Stimulated activated CD8-positive, alpha-beta memory T cell treated with anti-CD3 and anti-CD28 coated beads, Interleukin-15, amount 100 ng/mL, for 48 hours (primary cell): ENCODE data around the gene GP1BB.
"Not testable (repeated sequence)": the region's sequence is repeated elsewhere in the genome, so short reads cannot be mapped to it uniquely, and the experiment has no call there.

Source experiments
- DNase-seq, 2 donors: peaks; one replicate each; pipeline ENCODE4 v3.0.0-alpha.2; 2020; ENCODE audit warnings: low read depth in 2 of 2

GP1BB gene

DNA sequence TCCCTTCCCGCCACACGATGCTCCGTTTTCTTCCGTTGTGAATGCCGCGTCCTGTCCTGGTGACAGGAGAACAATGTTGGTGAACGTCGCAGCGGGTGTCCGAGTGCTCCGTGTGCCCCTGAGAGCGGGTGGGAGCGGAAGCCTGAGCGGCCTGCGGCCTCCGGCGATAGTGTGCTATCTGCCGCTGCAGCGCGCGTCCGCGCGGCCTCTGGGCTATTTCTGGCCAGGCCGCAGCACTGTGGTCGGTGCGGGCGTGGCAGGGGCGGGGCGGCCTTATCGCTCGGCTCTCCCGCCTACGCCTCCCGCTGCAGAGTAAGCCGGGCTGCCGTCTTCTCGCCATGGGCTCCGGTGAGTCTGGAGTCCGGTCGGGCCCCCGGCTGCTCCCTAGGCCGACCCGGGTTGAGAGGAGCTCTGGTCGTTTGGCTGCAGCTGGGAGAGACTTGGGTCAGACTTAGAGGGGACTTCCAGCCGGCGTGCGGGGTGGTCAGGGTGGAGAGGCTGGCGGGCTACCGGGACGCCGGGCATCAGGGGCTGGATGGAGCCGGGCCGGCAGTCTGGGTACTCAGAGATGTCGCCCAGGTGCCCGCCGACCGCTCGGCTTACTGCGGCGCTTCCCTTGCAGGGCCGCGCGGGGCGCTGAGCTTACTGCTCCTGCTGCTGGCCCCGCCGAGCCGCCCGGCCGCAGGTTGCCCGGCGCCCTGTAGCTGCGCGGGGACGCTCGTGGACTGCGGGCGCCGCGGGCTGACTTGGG is at the start of gene GP1BB:
TSS of gene GP1BB (plus strand) at position 308 of the 751 bp plus-strand sequence. CDS start at position 339, 31 bp downstream.
- DNase-seq, result peak in 1 of 2 donors; percentile 17

DNA sequence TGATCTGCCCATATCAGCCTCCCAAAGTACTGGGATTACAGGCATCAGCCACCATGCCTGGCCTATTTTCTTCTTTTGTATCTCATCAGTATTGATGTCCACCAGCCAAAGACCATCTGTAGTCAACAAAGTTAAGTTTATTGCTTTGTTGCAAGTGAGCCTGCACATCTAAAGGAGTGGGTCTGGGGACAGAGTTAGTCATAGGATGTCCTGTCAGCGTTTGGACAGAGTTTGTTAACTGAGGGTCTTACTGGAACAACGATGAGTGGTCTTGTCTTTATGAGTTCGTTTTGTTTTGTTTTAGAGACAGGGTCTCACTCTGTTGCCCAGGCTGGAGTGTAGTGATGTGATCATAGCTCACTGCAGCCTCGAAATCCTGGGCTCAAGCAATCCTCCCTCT is 49.7 kb upstream of the GP1BB start:
- DNase-seq, result no peak

DNA sequence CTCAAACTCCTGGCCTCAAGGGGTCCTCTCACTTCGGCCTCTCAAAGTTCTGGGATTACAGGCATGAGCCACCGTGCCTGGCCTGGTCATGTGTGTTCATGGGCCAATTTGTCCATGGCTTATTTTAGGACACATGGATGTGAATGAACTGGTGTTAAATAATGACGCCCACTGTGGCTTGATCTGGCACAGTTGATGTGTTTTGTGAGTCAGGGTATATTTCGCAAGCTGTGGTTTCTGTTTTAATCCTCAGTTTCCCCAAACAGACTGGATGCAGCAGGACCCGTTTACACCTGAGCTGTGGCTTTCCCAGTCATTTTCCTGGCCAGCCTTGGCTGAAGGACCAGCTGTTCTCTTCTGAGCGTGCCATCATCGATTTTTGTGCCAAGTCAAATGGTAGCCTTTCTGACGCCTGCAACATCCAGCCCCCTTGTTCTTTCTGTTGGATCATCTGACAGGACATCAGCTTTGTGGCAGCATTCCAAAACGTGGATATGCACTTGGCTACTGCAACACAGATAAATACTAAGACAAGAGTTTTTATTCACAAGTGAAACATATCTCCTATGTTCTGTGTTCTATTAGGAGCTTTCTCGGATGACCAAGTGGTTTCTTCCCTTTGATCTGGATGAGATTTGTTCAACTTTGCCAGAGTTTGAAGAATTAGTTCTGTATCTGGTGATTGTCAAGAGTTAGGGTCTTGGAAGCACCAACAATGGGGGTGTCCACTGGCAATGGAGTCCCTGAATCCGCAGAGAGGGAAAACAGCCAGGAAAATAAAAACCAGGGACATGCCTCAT is 49.0 kb upstream of the GP1BB start:
- no peak for DNase-seq

DNA sequence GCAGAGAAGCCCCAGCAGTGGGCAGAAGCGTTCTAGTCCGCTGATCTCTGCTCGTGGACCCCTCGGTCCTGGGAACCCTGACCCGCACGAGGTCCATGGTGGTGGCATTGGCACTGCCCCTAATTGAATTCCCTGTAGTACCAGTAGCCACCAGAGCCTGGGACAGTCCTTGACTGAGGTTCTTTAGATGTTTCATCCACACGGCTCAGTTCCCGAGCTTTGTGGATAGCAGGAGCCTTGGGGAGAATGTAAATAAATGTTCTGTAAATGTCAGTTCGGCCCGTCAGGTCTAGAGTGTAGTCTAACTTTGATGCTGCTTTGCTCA is 48.4 kb upstream of the GP1BB start:
- DNase-seq, result no peak

DNA sequence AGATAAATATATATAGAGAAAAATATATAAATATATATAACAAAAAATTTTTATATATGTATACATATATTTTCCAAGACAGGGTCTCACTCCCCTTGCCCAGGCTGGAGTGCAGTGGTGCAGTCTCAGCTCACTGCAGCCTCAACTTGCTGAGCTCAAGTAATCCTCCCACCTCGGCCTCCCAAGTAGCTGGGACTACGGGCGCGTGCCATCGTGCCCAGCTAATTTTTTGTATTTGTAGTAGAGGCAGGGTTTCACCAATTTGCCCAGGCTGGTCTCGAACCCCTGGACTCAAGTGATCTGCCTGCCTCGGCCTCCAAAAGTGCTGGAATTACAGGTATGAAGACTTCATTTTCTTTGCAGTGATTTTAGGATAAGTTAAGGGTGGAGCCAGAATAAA is 47.9 kb upstream of the GP1BB start:
- no peak for DNase-seq

DNA sequence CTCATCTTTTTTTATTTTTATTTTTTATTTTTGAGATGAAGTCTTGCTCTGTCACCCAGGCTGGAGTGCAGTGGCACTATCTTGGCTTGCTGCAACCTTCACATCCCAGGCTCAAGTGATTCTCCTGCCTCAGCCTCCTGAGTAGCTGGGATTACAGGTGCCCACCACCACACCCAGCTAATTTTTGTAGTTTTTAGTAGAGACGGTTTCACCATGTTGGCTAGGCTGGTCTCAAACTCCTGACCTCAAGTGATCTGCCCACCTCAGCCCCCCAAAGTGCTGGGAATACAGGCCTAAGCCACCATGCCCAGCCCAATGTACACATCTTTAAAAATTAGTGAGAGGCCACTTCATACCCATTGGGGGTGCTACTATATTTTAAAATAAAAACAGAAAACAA is 46.9 kb upstream of the GP1BB start:
- DNase-seq, result not testable (repeated sequence)

DNA sequence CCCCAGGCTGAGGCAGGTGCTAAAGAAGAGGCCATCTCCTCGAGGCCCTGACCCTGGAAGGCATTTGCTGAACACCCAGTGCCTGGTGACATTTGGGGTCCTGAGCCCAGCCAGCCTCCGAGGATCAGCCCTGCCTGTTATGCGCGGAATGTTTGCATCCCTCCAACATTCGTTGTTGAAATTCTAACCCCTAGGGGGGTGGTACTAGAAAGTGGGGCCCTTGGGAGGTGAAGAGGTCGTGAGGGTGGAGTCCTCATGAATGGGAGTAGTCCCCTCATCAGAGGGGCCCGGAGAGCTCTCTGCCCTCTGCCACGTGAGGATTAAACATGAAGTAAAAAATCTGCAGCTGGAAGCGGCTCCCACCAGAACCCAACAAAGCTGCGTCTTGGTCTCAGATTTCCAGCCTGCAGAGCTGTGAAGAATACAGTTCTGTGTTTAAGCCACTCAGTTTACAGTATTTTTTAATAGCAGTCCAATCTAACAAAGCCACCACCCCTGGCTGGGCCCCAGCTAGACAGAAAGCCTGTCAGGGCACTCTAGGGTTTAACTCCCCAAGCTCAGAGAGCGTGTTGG is 44.3 kb upstream of the GP1BB start:
- DNase-seq, result no peak

DNA sequence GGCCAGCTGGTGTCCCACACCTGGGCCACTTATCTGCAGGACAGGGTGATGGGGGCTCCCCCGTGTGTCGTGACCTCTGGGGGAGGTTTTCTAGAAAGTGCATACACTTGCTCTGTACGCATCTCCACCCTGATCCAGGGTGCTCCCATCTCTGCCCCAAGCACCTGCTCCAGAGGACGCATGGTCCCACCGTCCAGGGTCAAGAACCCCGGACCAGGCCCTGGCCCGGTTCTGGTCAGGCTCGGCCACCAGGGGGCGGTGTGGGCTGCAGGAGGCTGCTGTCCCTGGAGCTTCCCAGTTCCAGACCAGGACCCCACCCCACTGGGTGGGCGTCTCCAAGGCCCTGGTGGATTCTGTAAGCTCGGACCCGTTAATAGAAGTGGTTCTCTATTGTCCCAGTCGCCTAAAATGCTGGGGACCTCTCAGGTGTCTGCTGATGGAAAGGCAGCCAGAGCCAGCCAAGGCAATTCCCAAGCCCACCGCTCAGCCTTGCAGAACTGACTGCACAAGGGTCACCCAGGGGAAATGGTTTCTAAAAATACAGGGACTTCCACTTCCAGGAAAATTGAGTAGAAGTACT is 43.7 kb upstream of the GP1BB start:
- DNase-seq, result peak in 1 of 2 donors; percentile 4

DNA sequence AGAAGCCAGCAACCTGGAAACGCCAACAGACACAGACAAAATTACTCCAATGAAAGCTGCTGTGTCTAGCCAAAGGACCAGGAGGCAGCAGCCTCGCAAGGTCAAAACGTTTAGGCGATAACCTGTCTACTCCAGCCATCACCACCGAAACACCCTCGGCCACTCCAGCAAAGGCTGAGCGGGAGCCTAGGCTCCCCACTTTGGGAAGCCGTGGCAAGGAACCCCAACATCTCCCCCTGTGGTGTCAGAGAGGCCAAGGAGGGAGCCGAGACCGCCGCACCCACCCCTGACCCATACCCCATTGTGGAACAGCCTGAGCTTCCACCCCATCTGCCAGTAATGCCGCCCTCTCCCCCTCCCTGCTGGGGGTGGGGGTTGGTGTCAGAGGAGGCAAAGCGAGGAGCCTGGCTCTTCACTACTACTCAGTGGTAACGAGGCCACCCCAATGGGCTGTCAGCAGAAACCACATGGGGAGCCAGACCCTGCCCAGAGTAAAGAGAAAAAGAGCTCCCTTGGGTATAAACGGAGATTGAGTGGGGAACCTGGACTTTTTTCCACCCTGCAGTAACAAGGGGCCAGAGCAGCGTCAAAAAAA is 43.0 kb upstream of the GP1BB start:
- no peak for DNase-seq

DNA sequence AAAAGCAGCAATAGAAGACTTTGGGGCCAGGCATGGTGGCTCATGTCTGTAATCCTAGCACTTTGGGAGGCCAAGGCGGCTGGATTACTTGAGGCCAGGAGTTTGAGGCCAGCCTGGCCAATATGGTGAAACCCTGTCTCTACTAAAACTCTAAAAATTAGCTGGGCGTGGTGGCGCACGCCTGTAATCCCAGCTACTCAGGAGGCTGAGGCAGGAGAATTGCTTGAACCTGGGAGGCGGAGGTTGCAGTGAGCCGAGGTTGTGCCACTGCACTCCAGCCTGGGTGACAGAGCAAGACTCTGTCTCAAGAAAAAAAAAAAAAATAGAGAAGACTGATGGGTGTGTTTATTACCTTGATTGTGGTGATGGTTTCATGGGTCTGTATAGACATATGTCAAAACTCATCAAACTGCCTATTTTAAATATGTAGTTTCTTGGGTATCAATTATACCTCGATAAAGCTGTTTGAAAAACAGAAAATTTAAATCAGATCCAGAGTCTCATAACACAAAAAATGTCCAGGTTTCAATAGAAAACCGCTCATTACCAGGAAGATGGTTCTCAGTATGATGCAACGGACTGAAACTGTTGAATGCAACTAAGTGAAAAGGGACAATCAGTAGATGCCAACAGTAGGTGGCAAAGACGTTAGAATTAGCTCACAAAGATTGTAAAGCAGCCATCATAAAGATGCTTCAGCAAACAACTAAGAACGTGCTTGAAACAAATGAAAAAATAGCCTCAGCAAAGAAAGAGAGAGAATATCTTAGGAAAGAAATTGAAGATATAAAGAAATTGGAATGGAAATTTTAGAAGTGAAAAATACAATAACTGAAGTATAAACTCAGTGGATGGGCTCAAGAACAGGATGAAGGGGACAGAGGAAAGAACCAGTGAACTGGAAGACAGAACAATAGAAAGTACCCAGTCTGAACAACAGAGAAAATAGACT is 42.2 kb upstream of the GP1BB start:
- DNase-seq, result no peak

DNA sequence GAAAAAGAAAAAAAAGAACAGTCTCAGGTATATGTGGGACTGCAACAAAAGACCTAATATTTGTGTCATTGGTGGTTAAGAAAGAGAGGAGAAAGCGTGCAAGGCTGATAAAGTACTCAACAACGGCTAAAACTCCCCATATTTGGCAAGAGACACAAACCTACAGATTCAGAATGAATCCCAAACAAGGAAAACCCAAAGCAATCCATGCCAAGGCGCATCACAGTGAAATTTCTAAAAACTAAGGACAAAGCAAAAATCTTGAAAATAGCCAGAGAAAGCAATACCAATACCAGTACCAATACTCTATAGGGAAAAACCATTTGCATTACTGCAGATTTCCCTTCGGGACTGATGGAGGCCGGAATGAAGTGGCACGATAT is 41.5 kb upstream of the GP1BB start:
- DNase-seq, result no peak

DNA sequence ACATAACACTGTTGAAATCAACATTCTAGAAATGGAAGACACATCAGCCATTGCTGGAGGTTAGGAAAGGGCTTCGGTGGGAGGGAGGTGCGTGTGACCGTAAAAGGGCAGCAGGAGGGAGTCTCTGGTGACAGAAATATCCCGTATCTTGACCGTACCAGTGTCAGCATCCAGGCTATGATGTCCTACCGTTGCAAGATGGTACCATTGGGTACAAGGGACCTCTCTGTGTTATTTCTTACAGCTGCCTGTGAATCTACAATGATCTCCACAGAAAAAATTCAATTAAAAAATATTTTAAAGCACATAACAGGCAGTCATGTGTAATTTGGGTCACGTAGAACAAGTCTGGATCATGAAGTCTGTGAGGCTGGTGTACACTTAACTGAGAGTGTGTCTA is 36.4 kb upstream of the GP1BB start:
- DNase-seq, result no peak

DNA sequence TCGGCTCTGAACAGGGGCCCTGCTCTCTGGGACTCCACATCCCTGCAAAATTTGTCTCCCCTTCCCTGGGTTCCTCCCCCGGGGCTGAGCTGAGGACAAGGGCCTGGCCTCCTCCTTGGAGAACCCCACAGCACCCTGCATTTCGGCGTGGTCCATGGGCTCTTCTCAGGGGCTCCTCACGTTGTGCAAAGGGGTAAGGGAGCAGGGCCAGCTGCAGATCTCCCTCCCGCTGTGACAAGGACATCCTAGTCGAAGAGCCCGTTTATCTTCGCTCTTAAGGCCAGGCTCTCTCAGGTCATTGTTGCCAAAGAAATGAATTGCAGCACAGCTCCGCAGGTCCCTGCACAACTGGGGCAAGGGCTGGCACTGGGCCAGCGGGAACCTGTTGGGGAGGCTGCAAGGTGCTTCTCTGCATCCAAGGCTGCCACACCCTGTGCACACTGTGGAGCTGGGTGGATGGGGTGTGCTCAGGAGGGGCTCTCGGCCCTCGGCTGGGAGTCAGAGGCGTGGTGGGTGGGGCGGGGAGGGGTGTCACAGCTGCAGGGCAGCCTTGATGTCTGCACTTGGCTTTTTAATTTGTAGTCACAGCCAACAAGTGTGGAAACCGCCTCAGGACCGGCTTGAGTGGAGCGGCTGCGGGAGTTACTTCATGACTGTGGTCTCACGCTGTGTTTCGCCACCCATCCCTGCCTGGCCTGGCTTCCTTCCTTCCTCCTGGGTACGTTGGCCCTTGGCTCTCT is 35.6 kb upstream of the GP1BB start:
- no peak for DNase-seq

DNA sequence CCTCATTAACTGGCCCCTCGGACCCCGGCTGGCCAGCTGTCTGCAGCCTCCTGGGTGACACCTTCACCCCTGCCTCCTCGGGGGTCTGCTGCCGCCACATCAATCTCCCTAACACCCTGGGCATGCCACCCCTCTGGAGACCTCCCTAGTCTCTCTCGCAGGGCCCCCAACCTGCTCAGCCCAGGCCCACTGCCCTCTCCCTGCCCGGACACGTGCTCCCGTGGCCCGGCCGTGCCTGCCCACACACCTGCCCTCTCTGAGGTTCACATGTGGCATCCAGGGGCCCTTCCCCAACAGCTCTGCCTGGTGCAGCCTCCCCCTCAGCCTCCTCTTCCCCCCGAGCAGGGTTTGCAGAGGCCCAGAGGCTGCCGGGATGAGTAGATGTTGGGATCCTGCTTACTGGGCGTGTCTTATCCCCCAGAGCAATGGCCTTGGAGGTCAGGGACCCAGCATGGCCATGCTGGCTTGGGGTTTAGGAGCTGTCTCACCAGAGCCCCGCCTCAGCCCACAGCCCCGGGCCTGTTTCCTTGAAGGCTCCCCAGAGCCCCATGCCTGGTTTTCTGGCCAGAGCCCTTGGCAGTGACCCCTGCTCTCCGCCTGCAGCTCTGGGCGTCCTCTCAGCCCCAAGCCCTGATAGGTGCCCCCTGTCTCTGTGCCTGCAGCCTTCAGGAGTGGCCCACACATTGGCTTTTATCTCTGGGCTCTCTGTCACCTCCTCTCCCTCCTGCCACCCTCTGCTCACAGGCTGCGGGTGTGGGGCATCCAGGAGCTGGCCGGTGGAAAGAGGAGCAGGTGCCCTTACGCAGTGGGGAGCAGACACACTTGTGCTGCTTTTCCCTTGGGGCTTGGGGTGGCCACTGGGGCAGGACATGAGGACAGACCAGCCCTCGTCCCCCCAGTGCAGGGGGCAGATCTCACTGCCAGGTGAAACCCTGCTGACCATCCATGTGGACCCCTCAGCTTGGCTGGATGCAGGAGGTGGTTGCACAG is 34.7 kb upstream of the GP1BB start:
- no peak for DNase-seq

DNA sequence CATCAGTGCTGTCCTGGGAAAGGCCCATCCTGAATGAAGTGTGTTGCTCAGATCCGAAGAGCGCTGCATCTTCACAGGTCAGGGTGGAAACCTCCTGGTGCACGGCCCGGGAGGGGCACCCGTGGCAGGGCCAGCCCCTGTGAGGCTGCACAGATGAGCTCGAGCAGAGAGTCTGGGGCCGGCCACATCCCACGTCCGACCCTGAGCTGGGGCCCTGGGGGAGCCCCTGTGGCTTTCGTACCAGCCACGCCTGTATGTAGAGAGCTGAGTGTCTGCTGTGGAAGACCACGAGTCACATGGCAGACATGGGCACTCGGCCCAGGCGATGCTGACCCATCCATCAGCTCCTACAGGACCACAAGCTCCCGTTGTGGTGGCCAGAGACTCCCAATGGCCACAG is 33.9 kb upstream of the GP1BB start:
- no peak for DNase-seq

DNA sequence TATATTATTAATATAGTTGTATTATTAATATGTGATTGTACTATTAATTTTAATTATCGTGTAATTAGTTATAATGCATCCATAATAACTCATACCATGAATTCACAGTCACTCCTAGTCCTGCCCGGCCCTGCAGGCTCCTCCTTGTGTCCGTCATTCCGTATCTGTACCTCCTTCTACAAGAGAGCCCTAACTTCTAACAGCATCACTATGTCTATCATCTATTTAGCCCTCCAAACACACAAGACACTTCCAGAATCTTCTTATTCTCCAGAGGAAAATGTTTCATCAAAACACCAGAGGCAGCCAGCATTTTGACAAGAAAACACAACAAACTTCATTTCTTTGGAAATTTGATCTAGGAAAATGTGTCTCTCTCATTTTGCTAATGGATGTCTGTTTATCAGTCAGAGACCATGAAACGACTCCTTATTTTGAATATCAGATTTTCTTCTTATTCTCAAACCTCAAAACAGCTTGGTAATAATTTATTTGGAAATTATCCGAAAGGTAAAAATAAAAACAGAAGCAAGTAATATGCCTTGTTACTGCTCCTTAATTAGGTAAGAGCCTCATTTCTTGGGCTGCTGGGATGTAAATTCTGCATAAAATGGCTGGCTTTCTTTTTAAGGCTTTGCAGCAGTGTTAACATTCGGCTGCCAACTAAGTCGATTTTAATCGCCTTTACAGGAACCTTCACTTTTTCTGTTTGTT is 32.2 kb upstream of the GP1BB start:
- DNase-seq, result no peak

DNA sequence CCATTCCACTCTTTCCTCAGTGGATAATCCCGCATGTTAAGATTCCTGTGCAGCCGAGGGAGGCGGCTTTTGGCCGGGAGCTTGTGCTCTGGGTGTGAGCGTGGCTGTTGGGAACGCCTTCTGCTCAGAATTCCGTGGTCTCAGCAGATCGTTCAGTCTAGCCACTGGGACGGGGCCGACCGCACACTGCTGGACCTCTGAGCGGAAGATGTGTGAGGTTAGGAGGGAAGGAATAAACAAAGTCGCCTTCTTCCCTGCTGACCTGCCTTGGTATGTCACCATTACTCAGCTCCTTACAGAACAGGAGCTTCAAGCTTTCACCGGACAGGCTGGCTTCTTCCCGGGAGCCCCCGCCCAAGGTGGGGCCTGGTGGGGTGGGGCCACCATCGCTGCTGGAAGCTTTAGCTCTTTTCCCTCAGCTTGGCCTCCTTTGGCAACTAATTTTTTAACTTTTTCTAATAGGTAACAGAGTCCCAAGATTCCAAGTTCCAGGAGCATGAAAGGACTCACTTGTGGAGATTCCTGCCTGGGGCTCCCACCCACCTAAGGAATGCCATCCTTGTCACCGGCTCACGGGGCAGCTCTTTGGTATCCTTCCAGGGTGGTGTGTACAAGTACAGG is 31.5 kb upstream of the GP1BB start:
- DNase-seq, result no peak

DNA sequence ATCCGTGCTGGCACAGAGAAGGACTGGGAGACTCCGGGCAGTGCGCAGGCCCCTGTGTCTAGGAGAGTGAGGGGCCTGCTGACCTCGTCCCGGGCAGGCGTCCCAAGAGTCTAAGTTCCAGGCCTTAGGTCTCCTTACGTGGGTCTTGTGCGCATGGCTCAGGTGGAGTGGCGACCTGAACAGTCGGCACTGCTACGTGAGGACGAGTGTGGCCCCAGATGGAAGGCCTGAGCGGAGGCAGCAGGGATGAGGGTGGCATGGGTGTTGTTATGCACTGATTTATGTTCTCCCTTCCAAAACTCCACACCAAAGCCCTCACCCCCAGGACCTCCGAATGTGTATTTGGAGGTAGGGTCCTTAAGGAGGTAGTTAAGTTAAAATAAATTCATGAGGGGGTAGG is 29.8 kb upstream of the GP1BB start:
- no peak for DNase-seq
